ENCODE results near the gene STX1B. TPM values are rescaled to one million over a fixed set of nuclear protein-coding genes. Genes with fewer than 3 reads are reported as not detected.

STX1B gene
- total RNA-seq, 6 experiments from 2014 or later: 6.7 to 9.9 (median 7.1) TPM

DNA sequence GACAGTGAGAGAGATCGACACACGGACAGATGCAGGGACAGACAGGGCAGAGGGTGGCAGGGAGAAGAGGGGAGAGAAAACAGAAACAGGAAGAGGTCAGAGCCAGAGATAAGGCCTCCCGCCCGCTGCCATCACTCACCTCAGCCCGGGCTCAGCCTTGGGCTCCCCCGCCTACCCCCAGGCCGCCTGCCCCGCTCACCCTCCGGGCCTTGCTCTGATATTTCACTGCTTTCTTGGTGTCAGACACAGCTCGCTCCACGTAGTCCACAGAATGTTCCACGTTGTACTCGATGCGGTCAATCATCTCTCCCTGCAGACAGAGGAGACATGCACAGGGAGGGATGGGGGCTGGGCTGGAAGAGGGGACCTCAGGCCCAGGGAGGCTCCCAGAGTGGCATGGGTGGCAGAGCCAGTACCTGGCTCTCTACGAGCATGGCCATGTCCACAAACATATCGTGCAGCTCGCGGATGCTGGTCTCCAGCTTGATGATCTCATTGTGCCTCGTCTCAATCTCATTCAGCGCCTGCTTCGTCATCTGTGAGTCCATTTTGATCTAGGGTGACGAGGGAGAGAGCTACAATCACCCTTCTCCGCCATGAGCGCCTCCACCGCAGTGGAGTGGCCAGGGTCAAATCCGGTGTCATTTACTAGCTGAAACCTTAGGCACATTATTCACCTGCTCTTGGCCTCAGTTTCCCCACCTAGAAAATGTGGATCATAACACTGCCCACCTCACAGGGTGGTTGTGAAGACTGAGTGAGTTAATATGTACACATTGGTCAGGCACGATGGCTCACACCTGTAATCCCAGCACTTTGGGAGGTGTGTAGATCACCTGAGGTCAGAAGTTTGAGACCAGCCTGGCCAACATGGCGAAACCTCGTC lies 17.3 kb downstream of the STX1B start:
- H3K27ac Mint-ChIP-seq: no peak overlapping the region
- H3K36me3 Mint-ChIP-seq (ENCODE audit: low read depth): peaks cover 8% of the 10 kb centered on the region; the same call in 1 of the 2 replicates
- no peaks in the 10 kb centered on the region; the same call in 1 of the 2 replicates for H3K27me3 Mint-ChIP-seq (ENCODE audit: insufficient read depth)

DNA sequence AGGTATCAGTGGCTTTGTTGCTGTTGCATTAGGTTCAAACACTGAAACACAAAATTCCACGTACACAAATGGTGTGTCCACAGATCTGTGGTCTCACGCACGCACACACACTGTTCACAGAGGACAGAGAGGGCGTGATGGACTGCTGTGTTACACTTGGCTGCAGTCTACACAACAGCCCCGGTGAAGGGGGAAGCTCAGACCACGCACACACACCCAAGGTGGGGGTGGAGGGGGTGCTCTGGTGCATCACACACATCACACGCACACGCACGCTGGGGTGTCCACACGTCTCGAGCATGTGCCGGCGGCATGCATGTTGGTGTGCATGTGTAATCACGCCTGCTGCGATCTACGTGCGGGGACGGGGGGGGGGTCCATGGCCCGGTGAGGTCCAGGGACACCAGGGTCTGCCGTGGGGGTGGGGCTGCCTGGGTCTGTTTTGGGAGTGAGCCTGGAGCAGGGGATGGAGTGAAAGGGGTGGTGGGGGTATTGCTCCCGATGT lies 18.1 kb downstream of the STX1B start:
- no peak overlapping the region for H3K4me3 Mint-ChIP-seq
- TF ChIP-seq, protein P1, sequence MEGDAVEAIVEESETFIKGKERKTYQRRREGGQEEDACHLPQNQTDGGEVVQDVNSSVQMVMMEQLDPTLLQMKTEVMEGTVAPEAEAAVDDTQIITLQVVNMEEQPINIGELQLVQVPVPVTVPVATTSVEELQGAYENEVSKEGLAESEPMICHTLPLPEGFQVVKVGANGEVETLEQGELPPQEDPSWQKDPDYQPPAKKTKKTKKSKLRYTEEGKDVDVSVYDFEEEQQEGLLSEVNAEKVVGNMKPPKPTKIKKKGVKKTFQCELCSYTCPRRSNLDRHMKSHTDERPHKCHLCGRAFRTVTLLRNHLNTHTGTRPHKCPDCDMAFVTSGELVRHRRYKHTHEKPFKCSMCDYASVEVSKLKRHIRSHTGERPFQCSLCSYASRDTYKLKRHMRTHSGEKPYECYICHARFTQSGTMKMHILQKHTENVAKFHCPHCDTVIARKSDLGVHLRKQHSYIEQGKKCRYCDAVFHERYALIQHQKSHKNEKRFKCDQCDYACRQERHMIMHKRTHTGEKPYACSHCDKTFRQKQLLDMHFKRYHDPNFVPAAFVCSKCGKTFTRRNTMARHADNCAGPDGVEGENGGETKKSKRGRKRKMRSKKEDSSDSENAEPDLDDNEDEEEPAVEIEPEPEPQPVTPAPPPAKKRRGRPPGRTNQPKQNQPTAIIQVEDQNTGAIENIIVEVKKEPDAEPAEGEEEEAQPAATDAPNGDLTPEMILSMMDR (IDR thresholded peaks at IDR 0.05): no peak
- H3K27me3 Mint-ChIP-seq (ENCODE audit: insufficient read depth): no peaks in the 10 kb centered on the region; the same call in 1 of the 2 replicates
- H3K4me1 Mint-ChIP-seq (ENCODE audit: low read depth): peaks cover 23% of the 10 kb centered on the region
- H3K27ac Mint-ChIP-seq: no peak overlapping the region
- no peaks in the 10 kb centered on the region for H3K9me3 Mint-ChIP-seq
- peaks cover 8% of the 10 kb centered on the region; the same call in 1 of the 2 replicates for H3K36me3 Mint-ChIP-seq (ENCODE audit: low read depth)
- no peak for DNase-seq

More for the DNA sequence above, 17.3 kb downstream of the STX1B start:
- TF ChIP-seq, protein P1 (IDR thresholded peaks at IDR 0.05): no peak
- no peaks in the 10 kb centered on the region for H3K9me3 Mint-ChIP-seq
- no peak overlapping the region for H3K4me3 Mint-ChIP-seq
- no peak for DNase-seq
- H3K4me1 Mint-ChIP-seq (ENCODE audit: low read depth): peaks cover 32% of the 10 kb centered on the region

DNA sequence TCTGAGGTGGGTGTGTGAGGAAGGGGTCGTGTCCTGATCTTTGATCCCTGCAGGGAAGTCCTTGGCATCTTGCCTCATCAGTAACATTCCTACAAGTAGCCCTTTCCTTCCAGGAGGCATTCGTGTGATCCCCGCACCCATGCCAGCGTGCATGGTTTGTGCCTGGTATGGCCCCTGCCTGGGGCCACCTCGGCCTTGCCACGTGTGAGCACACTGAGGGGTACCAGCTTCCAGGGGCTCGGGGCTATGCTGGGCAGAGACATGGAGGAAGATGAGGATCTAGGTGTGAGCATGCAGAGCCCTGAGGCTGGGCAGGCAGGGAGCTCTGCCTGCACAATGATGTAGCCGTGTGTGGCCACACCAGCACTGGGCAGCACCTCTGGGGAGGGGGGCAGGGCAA lies 19.4 kb downstream of the STX1B start:
- TF ChIP-seq, protein P1 (IDR thresholded peaks at IDR 0.05): no peak
- Mint-ChIP-seq H3K27me3 (ENCODE audit: insufficient read depth) (no peaks in the 10 kb centered on the region; the same call in 1 of the 2 replicates), H3K36me3 (ENCODE audit: low read depth) (0 out of 2 replicates have a peak, but pooled peaks cover 4% of the 10 kb centered on the region), H3K4me1 (ENCODE audit: low read depth) (peaks cover 15% of the 10 kb centered on the region), H3K9me3 (no peaks in the 10 kb centered on the region), H3K4me3 (no peak overlapping the region), H3K27ac (no peak overlapping the region)
- DNase-seq: no peak

DNA sequence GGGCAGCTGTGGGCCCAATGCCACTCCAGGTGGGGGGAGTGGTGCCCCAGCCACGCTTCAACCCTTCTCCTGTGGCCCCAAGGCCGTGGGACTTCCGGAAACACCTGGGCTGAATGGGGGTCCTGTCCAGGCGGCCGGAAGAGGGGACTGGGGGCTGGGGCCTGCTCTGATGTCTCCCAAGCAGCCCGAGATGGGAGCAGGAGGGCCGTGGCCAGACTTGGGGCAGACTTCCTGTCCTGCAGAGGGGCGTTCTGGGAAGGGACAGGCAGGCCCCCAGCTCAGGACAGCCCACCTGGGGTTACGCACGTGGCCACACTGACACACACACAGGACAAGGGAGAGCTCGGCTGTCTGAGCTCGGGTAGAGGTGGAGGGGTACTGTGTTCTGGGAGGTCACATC lies 20.3 kb downstream of the STX1B start:
- Mint-ChIP-seq H3K4me1 (ENCODE audit: low read depth) (peaks cover 23% of the 10 kb centered on the region), H3K9me3 (no peaks in the 10 kb centered on the region), H3K27ac (no peak overlapping the region), H3K36me3 (ENCODE audit: low read depth) (0 out of 2 replicates have a peak, but pooled peaks cover 4% of the 10 kb centered on the region), H3K4me3 (no peak overlapping the region), H3K27me3 (ENCODE audit: insufficient read depth) (no peaks in the 10 kb centered on the region; the same call in 1 of the 2 replicates)
- no peak for DNase-seq
- TF ChIP-seq, protein P1 (IDR thresholded peaks at IDR 0.05): no peak

DNA sequence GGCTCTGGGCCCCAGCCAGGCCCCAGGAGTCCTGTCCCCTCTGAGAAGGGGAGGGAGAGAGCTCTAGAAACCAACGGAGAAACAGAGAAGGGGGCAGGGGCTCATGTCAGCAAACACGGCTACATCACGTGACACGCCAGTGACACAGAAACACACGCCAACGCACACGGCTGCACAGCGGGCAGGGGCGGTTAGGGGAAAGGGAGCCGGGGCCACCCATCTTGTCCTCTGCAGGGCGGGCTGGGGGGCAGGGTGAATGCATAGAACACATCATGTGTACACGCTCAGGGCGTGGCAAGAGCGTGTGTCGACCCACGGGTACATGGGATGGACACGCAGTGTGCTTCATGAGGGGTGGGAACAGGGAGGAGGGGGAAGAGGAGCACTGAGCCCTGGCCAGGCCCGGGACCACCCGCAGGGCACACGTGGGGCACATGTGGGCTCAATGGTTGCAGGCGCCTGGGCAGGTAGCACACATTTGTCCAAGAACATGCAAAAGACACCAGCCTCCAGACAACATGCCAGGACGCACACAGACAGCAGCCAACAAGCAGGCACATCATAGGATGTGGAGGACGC lies 20.9 kb downstream of the STX1B start:
- no peak overlapping the region for H3K27ac Mint-ChIP-seq
- DNase-seq: no peak
- H3K27me3 Mint-ChIP-seq (ENCODE audit: insufficient read depth): peaks cover under 1% of the 10 kb centered on the region
- TF ChIP-seq, protein P1 (IDR thresholded peaks at IDR 0.05): no peak
- H3K4me1 Mint-ChIP-seq (ENCODE audit: low read depth): peaks cover 18% of the 10 kb centered on the region
- no peak overlapping the region for H3K4me3 Mint-ChIP-seq
- H3K36me3 Mint-ChIP-seq (ENCODE audit: low read depth): 0 out of 2 replicates have a peak, but pooled peaks cover 4% of the 10 kb centered on the region
- H3K9me3 Mint-ChIP-seq: no peaks in the 10 kb centered on the region
